GM12878 (cell line): ENCODE measurements around the gene NRP2.

Source experiments
- FOS ChIP-seq: IDR thresholded peaks from 3 replicates; pipeline ENCODE4 v1.6.1; 2011; ENCODE audit warnings: borderline replicate concordance; ENCODE audit not compliant: insufficient read length; ENCODE audit errors: extremely low read depth
- HCFC1 ChIP-seq: fragments of 150-350 bp; IDR thresholded peaks from 2 replicates; pipeline ENCODE4 v1.6.1; 2014; ENCODE audit warnings: low read length
- RFX5 ChIP-seq: IDR thresholded peaks from 2 replicates; pipeline ENCODE4 v1.6.1; 2011; ENCODE audit warnings: low read depth, low read length, improper control_type of control experiment
- SMAD1 ChIP-seq: fragments of 450-650 bp; IDR thresholded peaks from 2 replicates; pipeline ENCODE4 v1.6.1; 2018; ENCODE audit warnings: mild to moderate bottlenecking, low read depth; ENCODE audit not compliant: partially characterized antibody
- TF ChIP-seq, protein P1 (sequence below), 3 experiments: IDR thresholded peaks in 2 of 3; conservative IDR thresholded peaks in 1 of 3; 2 replicates each; pipeline ENCODE4 v1.5.1; 2011; ENCODE audit warnings: low read depth in 3 of 3, low read length in 3 of 3, mild to moderate bottlenecking in 3 of 3, control low read depth in 2 of 3, moderate library complexity in 2 of 3, inconsistent platforms in 1 of 3, mixed read lengths in 1 of 3; ENCODE audit not compliant: control insufficient read depth in 2 of 3, insufficient read depth in 1 of 3; ENCODE audit errors: extremely low read depth in 1 of 3

DNA sequence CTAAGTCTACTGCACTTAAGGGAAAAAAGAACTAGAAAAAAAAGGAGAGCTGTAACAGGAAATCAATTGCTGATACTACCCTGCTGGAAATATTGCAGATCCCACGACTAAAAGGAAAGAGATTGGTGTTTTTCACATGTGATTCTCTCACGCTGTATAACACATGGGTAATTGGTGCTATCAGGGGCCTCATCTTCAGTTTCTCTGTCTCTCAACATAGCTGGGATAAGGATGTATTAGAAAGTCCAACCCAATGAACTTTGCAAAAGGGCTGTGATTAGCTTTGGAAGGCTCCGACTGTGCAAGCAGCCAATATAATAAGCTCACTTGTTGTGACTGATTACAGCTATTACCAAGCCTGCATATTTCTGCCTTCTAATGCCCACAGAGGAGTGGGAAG lies 133.4 kb downstream of the NRP2 start:
- TF ChIP-seq HCFC1 (no peak), SMAD1 (no peak), RFX5 (no peak), FOS (no peak)
- TF ChIP-seq, protein P1, sequence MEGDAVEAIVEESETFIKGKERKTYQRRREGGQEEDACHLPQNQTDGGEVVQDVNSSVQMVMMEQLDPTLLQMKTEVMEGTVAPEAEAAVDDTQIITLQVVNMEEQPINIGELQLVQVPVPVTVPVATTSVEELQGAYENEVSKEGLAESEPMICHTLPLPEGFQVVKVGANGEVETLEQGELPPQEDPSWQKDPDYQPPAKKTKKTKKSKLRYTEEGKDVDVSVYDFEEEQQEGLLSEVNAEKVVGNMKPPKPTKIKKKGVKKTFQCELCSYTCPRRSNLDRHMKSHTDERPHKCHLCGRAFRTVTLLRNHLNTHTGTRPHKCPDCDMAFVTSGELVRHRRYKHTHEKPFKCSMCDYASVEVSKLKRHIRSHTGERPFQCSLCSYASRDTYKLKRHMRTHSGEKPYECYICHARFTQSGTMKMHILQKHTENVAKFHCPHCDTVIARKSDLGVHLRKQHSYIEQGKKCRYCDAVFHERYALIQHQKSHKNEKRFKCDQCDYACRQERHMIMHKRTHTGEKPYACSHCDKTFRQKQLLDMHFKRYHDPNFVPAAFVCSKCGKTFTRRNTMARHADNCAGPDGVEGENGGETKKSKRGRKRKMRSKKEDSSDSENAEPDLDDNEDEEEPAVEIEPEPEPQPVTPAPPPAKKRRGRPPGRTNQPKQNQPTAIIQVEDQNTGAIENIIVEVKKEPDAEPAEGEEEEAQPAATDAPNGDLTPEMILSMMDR (IDR thresholded peaks at IDR 0.05 in 2 of 3, conservative IDR thresholded peaks at IDR 0.05 in 1 of 3; ENCODE audit: control insufficient read depth in 2 of 3, extremely low read depth in 1 of 3, insufficient read depth in 1 of 3, low read depth in 3 of 3, low read length in 3 of 3) = no peak
